HEK293 (cell line): ENCODE results near the gene SLIT1.

Source experiments
- GLIS1 ChIP-seq: fragments of 450-650 bp; formaldehyde crosslinking; IDR thresholded peaks from 2 replicates; pipeline ENCODE4 v1.5.1; 2016; ENCODE audit warnings: missing biosample characterization, missing genetic modification characterization
- ZBTB17 ChIP-seq: fragments of 450-650 bp; formaldehyde crosslinking; IDR thresholded peaks from 2 replicates; pipeline ENCODE4 v1.5.1; 2016; ENCODE audit warnings: missing biosample characterization, missing genetic modification characterization
- ZFP3 ChIP-seq: fragments of 450-650 bp; formaldehyde crosslinking; IDR thresholded peaks from 2 replicates; pipeline ENCODE4 v1.5.1; 2016; ENCODE audit warnings: low read depth, missing biosample characterization, missing genetic modification characterization
- ZFP41 ChIP-seq: fragments of 450-650 bp; formaldehyde crosslinking; IDR thresholded peaks from 2 replicates; pipeline ENCODE4 v1.5.1; 2016; ENCODE audit warnings: missing biosample characterization, missing genetic modification characterization, borderline replicate concordance
- ZNF138 ChIP-seq: fragments of 450-650 bp; formaldehyde crosslinking; IDR thresholded peaks from 2 replicates; pipeline ENCODE4 v1.5.1; 2016; ENCODE audit warnings: missing biosample characterization, missing genetic modification characterization, borderline replicate concordance
- ZNF155 ChIP-seq: fragments of 450-650 bp; formaldehyde crosslinking; IDR thresholded peaks from 2 replicates; pipeline ENCODE4 v1.5.1; 2016; ENCODE audit warnings: missing biosample characterization, missing genetic modification characterization
- ZNF174 ChIP-seq: fragments of 450-650 bp; formaldehyde crosslinking; IDR thresholded peaks from 2 replicates; pipeline ENCODE4 v1.5.0; 2017; ENCODE audit warnings: missing biosample characterization, mild to moderate bottlenecking, missing genetic modification characterization
- ZNF175 ChIP-seq: fragments of 450-650 bp; formaldehyde crosslinking; IDR thresholded peaks from 2 replicates; pipeline ENCODE4 v1.5.1; 2016; ENCODE audit warnings: missing biosample characterization, missing genetic modification characterization
- ZNF184 ChIP-seq: fragments of 450-650 bp; IDR thresholded peaks from 2 replicates; pipeline ENCODE4 v1.5.1; 2018; ENCODE audit warnings: missing biosample characterization, mild to moderate bottlenecking, missing genetic modification characterization
- ZNF19 ChIP-seq: fragments of 450-650 bp; formaldehyde crosslinking; IDR thresholded peaks from 2 replicates; pipeline ENCODE4; 2016; ENCODE audit warnings: missing biosample characterization, missing genetic modification characterization, low read depth
- ZNF274 ChIP-seq, 2 experiments: fragments of 200-500 bp in 1 of 2; fragments of 450-650 bp in 1 of 2; sonication (Bioruptor generic) in 1 of 2; formaldehyde crosslinking in 1 of 2; IDR thresholded peaks; 2 replicates each; pipeline versions ENCODE4 v1.5.1 to v1.6.1; 2014 to 2016; ENCODE audit warnings: borderline replicate concordance in 1 of 2, inconsistent platforms in 1 of 2, low read length in 1 of 2, missing biosample characterization in 1 of 2, missing genetic modification characterization in 1 of 2
- ZNF350 ChIP-seq: fragments of 450-650 bp; formaldehyde crosslinking; IDR thresholded peaks from 2 replicates; pipeline ENCODE4 v1.5.0; 2017; ENCODE audit warnings: missing biosample characterization, mild to moderate bottlenecking, missing genetic modification characterization
- ZNF416 ChIP-seq: fragments of 450-650 bp; formaldehyde crosslinking; IDR thresholded peaks from 2 replicates; pipeline ENCODE4 v1.5.1; 2016; ENCODE audit warnings: missing biosample characterization, missing genetic modification characterization
- ZNF433 ChIP-seq: fragments of 450-650 bp; formaldehyde crosslinking; IDR thresholded peaks from 2 replicates; pipeline ENCODE4 v1.5.1; 2016; ENCODE audit warnings: missing biosample characterization, missing genetic modification characterization, low read depth
- ZNF510 ChIP-seq: fragments of 450-650 bp; formaldehyde crosslinking; IDR thresholded peaks from 2 replicates; pipeline ENCODE4 v1.5.1; 2018; ENCODE audit warnings: mild to moderate bottlenecking, missing genetic modification characterization, missing biosample characterization; ENCODE audit not compliant: insufficient replicate concordance
- ZNF549 ChIP-seq: fragments of 450-650 bp; IDR thresholded peaks from 2 replicates; pipeline ENCODE4 v1.5.1; 2018; ENCODE audit warnings: missing biosample characterization, missing genetic modification characterization, mild to moderate bottlenecking, inconsistent platforms, moderate library complexity
- ZNF561 ChIP-seq: fragments of 450-650 bp; IDR thresholded peaks from 2 replicates; pipeline ENCODE4 v1.5.1; 2018; ENCODE audit warnings: missing biosample characterization, missing genetic modification characterization, borderline replicate concordance
- ZNF585B ChIP-seq: fragments of 450-650 bp; formaldehyde crosslinking; IDR thresholded peaks from 2 replicates; pipeline ENCODE4 v1.5.1; 2016; ENCODE audit warnings: missing biosample characterization, missing genetic modification characterization
- ZNF701 ChIP-seq: fragments of 450-650 bp; formaldehyde crosslinking; IDR thresholded peaks from 2 replicates; pipeline ENCODE4 v1.5.1; 2016; ENCODE audit warnings: missing biosample characterization, missing genetic modification characterization
- ZNF76 ChIP-seq: fragments of 450-650 bp; formaldehyde crosslinking; IDR thresholded peaks from 2 replicates; pipeline ENCODE4; 2016; ENCODE audit warnings: low read depth, missing biosample characterization, missing genetic modification characterization, borderline replicate concordance
- ZNF776 ChIP-seq: fragments of 450-650 bp; formaldehyde crosslinking; IDR thresholded peaks from 2 replicates; pipeline ENCODE4 v1.5.0; 2017; ENCODE audit warnings: missing biosample characterization, missing genetic modification characterization, borderline replicate concordance
- ZNF843 ChIP-seq: fragments of 450-650 bp; formaldehyde crosslinking; IDR thresholded peaks from 2 replicates; pipeline ENCODE4 v1.5.1; 2016; ENCODE audit warnings: missing biosample characterization, missing genetic modification characterization
- TF ChIP-seq, protein P1 (sequence below): fragments of 450-650 bp; formaldehyde crosslinking; IDR thresholded peaks from 2 replicates; pipeline ENCODE4 v1.5.1; 2016; ENCODE audit warnings: missing biosample characterization, missing genetic modification characterization
- TF ChIP-seq, protein P2 (sequence below): fragments of 450-650 bp; formaldehyde crosslinking; IDR thresholded peaks from 2 replicates; pipeline ENCODE4 v1.5.1; 2016; ENCODE audit warnings: missing biosample characterization, missing genetic modification characterization
- TF ChIP-seq, protein P3 (sequence below): fragments of 450-650 bp; formaldehyde crosslinking; IDR thresholded peaks from 2 replicates; pipeline ENCODE4 v1.5.1; 2016; ENCODE audit warnings: missing biosample characterization, missing genetic modification characterization
- TF ChIP-seq, protein P4 (sequence below): sonication (generic); formaldehyde crosslinking; IDR thresholded peaks from 2 replicates; pipeline ENCODE4 v1.8.1; 2022; ENCODE audit warnings: mild to moderate bottlenecking, moderate library complexity, missing genetic modification reagents
- TF ChIP-seq, protein P5 (sequence below): fragments of 450-650 bp; formaldehyde crosslinking; IDR thresholded peaks from 2 replicates; pipeline ENCODE4 v1.5.1; 2016; ENCODE audit warnings: missing biosample characterization, missing genetic modification characterization, borderline replicate concordance

SLIT1 gene

DNA sequence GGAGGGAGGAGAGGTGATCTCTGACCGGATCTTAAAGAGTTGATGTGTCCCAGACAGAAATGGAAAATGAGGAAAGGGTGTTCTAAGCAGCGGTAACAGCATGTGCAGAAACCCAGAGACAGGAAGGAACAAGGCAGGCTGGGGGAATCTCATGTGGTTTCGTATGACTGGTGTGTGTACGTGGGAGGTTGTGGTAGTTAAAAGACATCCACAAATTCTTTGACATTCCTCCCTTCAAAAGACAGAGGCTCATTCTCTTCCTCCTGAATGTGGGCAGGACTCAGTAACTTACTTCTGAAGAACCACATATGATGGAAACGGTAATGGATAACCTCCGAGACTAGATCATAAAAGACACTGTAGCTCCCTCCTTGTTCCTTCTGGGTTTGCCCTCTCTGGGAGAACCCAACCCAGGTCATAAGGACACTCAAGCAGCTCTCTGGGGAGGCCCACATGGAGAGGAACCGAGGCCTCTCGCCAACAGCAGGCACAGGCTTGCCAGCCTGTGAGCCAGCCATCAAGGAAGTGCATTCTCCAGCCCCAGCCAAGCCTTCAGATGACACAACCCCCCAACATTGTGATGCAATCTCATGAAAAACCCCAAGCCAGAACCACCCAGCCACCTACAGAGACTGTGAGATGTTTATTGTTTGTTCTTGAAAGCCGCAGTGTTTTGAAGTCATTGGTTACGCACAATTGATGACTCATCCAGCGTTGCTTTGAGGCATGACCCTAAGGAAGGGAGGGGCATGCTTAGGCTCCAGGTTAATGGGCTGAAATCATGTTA, 116.0 kb downstream of the SLIT1 start (continued):
- TF ChIP-seq ZNF433 (tag by site-specific recombination) (no peak), ZNF175 (tag by site-specific recombination) (no peak), ZNF549 (tag by site-specific recombination) (no peak), ZNF776 (no peak), ZNF76 (tag by site-specific recombination) (no peak), ZNF350 (tag by site-specific recombination) (peak; percentile 66; the same call in 1 of the 2 replicates), ZNF184 (tag by site-specific recombination) (peak; percentile 91; the same call in 1 of the 2 replicates), ZNF274 (IDR thresholded peaks at IDR 0.05; ENCODE audit: low read length) (no peak), ZNF274 (tag by site-specific recombination; IDR thresholded peaks at IDR 0.05; ENCODE audit: borderline replicate concordance) (no peak), ZNF510 (tag by site-specific recombination) (no peak), ZNF155 (tag by site-specific recombination) (peak; percentile 88; the same call in 1 of the 2 replicates), GLIS1 (peak; percentile 52), ZNF701 (no peak), ZNF561 (tag by site-specific recombination) (no peak), ZNF138 (no peak), ZNF19 (tag by site-specific recombination) (no peak), ZNF416 (tag by site-specific recombination) (peak; percentile 77; the same call in 1 of the 2 replicates), ZNF585B (tag by site-specific recombination) (no peak), ZNF843 (tag by site-specific recombination) (no peak), ZNF174 (tag by site-specific recombination) (0 out of 2 replicates have a peak, but pooled peaks have one; percentile 46), ZFP3 (no peak), ZFP41 (tag by site-specific recombination) (no peak), ZBTB17 (tag by site-specific recombination) (peak; percentile 62)
- TF ChIP-seq, protein P1, sequence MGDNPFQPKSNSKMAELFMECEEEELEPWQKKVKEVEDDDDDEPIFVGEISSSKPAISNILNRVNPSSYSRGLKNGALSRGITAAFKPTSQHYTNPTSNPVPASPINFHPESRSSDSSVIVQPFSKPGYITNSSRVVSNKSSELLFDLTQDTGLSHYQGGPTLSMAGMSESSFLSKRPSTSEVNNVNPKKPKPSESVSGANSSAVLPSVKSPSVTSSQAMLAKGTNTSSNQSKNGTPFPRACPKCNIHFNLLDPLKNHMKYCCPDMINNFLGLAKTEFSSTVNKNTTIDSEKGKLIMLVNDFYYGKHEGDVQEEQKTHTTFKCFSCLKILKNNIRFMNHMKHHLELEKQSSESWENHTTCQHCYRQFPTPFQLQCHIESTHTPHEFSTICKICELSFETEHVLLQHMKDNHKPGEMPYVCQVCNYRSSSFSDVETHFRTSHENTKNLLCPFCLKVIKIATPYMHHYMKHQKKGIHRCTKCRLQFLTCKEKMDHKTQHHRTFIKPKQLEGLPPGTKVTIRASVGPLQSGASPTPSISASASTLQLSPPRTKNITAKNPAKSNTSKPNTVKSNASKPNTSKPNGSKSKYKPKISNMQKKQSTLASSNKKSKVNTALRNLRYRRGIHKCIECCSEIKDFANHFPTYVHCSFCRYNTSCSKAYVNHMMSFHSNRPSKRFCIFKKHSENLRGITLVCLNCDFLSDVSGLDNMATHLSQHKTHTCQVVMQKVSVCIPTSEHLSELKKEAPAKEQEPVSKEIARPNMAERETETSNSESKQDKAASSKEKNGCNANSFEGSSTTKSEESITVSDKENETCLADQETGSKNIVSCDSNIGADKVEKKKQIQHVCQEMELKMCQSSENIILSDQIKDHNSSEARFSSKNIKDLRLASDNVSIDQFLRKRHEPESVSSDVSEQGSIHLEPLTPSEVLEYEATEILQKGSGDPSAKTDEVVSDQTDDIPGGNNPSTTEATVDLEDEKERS = peak; percentile 91
- TF ChIP-seq, protein P2, sequence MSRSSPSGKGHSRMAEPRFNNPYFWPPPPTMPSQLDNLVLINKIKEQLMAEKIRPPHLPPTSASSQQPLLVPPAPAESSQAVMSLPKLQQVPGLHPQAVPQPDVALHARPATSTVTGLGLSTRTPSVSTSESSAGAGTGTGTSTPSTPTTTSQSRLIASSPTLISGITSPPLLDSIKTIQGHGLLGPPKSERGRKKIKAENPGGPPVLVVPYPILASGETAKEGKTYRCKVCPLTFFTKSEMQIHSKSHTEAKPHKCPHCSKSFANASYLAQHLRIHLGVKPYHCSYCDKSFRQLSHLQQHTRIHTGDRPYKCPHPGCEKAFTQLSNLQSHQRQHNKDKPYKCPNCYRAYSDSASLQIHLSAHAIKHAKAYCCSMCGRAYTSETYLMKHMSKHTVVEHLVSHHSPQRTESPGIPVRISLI = 0 out of 2 replicates have a peak, but pooled peaks have one; percentile 32
- TF ChIP-seq, protein P3, sequence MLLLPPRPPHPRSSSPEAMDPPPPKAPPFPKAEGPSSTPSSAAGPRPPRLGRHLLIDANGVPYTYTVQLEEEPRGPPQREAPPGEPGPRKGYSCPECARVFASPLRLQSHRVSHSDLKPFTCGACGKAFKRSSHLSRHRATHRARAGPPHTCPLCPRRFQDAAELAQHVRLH (tag by site-specific recombination) = no peak
- TF ChIP-seq, protein P4, sequence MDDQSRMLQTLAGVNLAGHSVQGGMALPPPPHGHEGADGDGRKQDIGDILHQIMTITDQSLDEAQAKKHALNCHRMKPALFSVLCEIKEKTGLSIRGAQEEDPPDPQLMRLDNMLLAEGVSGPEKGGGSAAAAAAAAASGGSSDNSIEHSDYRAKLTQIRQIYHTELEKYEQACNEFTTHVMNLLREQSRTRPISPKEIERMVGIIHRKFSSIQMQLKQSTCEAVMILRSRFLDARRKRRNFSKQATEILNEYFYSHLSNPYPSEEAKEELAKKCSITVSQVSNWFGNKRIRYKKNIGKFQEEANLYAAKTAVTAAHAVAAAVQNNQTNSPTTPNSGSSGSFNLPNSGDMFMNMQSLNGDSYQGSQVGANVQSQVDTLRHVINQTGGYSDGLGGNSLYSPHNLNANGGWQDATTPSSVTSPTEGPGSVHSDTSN (CRISPR knock-in tag) = no peak
- TF ChIP-seq, protein P5, sequence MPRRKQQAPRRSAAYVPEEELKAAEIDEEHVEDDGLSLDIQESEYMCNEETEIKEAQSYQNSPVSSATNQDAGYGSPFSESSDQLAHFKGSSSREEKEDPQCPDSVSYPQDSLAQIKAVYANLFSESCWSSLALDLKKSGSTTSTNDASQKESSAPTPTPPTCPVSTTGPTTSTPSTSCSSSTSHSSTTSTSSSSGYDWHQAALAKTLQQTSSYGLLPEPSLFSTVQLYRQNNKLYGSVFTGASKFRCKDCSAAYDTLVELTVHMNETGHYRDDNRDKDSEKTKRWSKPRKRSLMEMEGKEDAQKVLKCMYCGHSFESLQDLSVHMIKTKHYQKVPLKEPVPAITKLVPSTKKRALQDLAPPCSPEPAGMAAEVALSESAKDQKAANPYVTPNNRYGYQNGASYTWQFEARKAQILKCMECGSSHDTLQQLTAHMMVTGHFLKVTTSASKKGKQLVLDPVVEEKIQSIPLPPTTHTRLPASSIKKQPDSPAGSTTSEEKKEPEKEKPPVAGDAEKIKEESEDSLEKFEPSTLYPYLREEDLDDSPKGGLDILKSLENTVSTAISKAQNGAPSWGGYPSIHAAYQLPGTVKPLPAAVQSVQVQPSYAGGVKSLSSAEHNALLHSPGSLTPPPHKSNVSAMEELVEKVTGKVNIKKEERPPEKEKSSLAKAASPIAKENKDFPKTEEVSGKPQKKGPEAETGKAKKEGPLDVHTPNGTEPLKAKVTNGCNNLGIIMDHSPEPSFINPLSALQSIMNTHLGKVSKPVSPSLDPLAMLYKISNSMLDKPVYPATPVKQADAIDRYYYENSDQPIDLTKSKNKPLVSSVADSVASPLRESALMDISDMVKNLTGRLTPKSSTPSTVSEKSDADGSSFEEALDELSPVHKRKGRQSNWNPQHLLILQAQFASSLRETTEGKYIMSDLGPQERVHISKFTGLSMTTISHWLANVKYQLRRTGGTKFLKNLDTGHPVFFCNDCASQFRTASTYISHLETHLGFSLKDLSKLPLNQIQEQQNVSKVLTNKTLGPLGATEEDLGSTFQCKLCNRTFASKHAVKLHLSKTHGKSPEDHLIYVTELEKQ (tag by site-specific recombination) = no peak
